A673 (cell line): Measurements from ENCODE around the gene C1orf50.

Experiments used
- EZH2 ChIP-seq: fragments of 200-600 bp; sonication (generic); IDR thresholded peaks from 2 replicates; pipeline ENCODE4 v1.6.1; 2017; ENCODE audit warnings: borderline replicate concordance, low read depth, mild to moderate bottlenecking, mixed read lengths, antibody characterized with exemption, low read length; ENCODE audit not compliant: poor library complexity, severe bottlenecking
- TF ChIP-seq, protein P1 (sequence below): fragments of 300-800, 200-600 bp; sonication (generic); conservative IDR thresholded peaks from 2 replicates; pipeline ENCODE4 v1.5.1; 2017; ENCODE audit warnings: low read depth, mild to moderate bottlenecking, antibody characterized with exemption, low read length, moderate library complexity, mixed read lengths

- TF ChIP-seq, protein P1, sequence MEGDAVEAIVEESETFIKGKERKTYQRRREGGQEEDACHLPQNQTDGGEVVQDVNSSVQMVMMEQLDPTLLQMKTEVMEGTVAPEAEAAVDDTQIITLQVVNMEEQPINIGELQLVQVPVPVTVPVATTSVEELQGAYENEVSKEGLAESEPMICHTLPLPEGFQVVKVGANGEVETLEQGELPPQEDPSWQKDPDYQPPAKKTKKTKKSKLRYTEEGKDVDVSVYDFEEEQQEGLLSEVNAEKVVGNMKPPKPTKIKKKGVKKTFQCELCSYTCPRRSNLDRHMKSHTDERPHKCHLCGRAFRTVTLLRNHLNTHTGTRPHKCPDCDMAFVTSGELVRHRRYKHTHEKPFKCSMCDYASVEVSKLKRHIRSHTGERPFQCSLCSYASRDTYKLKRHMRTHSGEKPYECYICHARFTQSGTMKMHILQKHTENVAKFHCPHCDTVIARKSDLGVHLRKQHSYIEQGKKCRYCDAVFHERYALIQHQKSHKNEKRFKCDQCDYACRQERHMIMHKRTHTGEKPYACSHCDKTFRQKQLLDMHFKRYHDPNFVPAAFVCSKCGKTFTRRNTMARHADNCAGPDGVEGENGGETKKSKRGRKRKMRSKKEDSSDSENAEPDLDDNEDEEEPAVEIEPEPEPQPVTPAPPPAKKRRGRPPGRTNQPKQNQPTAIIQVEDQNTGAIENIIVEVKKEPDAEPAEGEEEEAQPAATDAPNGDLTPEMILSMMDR = no peak
- TF ChIP-seq EZH2 = no peak
Measured at GRCh38 chr1:42753070-42753469, 14.0 kb upstream of the C1orf50 start.
